Measurements from ENCODE around the gene AFAP1.

AFAP1 gene

DNA sequence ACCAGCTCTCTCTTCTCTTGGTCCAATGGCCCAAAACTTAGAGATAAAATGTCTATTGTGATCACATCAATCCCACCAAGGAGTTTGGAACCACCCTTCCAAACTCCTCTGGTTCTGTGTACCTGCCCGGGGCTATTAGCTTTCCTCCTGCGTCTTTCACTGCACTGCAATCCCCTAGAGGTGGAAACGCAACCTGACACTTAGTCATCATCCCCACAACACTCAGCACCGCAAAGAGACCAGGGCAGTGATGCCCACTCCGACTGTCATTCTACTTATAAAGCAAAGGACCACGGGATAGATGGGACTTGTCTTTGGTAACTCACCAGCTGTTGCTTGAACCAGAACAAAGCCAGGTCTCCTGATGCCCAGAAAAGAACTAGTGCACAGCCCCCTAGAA is 22.0 kb downstream of the AFAP1 start:
- DNase-seq (ENCODE audit: low read depth in 2 of 3, low spot score in 1 of 3), result no peak

DNA sequence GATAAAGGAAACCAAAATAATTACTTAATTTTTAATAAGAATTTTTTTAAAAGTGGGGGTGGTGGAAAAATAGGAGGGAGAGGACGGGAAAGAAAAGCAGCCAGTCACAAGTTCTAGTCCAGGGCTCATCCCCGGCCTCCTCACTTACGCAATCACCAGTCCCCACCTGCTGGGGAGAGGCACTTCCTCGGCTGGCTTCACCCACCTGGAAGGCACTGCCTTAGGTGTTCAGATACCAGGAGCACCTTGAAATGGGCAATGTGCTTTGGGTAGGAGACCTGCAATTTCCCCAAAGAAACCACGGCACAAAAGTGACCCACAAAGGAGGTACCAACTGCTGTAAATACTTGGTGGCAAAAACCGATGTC is 23.8 kb downstream of the AFAP1 start:
- DNase-seq (ENCODE audit: low read depth in 2 of 3, low spot score in 1 of 3), result no peak

DNA sequence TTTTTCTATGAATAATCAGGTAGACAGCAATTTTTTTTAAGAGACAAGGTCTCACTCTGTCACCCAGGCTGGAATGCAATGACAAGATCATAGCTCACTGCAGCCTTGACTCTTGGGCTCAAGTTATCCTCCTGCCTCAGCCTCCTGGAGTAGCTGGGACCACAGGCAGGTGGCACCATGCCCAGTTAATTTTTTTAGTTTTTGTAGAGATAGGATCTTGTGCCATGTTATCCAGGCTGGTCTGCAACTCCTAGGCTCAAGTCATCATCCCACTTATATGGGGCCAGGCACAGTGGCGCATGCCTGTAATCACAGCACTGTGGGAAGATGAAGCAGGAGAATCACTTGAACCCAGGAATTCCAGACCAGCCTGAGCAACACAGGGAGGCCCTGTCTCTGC is 26.8 kb downstream of the AFAP1 start:
- DNase-seq (ENCODE audit: low read depth in 2 of 3, low spot score in 1 of 3), result no peak

DNA sequence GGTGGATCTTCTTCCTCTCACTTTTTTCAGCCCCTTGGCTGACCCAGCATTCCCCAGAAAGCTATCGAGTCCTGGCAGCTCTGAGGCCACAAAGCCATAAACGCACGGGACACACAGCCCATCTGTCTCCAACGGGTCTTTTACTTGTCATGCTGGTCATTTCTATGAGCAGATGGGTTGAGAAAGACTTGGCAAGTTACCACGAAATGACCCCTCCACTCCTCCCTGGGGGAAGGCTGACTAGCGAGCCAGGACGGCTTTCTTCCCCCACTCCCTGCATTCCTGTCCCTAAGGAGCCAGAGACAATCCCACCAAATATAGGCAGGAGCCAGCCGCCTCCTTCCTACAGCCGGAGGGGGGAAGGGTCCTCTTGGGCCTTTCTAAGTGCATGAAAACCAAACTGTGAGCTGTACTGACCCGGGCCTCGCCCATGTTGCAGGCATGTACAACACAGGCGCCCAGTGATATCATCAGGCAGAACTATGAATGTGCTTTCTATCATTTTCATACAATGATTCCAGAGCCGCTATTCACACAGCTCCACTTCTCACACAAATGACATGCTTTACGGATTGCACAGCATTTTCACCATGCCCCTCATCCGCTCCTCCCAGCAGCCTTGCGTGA is 28.6 kb downstream of the AFAP1 start:
- DNase-seq (ENCODE audit: low read depth in 2 of 3, low spot score in 1 of 3), result no peak

DNA sequence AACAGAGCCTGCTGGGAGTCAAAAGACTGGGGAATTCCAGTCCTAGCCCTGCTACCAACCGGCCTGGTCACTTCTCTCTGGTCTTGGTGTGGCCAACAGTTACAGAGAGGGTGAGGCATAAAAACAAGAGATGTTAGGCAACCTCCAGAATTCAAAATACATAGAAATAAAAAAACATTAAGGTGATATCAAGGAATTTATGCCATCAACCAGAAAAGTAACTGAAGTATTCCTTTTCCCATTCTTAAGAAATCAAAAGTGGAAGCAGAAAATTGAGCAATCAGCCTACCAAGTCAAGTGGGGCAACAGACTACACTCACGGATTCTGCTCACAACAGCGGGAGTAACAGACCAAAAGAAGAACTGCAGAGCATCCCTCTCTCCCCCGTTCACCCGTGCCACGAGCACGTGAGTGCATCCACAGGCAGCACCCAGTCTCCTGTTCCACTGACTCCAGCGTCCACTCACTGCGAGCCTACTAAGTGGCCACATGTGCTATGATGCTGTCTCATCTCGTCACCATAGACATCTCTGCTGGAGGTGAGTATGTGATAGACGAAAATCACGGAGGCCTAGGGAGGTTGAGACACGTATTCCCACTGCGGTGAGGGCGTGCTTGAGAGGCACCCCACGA is 29.3 kb downstream of the AFAP1 start:
- DNase-seq (ENCODE audit: low read depth in 2 of 3, low spot score in 1 of 3), result no peak

DNA sequence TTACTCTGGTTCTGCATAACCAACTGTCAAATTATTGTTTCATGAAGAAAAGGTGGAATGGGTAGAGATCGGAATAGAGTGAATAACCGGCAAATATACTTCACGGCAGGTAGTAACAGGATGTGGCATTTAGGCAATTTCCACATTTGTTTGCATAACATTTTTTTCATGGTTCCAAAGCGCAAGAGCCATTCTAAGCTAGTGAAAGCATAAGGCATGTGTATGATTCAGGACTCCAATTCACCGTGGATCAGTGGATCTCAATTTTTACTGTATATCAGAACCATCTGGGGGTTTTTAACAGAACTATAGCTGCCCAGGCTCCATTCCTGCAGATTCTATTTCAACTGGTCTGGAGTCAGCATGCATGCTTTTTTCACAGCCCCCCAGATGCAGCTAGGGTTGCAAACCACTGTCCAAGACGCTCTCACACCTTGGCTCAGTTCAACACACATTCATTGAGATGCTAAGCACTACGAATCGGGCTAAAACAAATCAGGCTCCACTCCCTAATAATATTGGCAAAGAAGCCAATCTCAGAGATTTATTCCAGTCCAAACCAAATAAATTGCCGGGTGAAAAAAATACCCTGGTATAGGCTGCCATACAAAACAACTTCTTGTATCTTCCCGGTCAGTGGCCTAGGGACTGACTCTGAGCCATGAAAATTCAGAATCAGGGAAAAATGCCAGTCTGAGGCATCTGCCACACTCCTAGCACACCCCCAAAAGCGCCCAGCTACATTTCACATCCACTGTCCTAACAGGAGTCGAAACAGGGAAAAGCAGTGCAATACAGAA is 30.0 kb downstream of the AFAP1 start:
- no peak for DNase-seq (ENCODE audit: low read depth in 2 of 3, low spot score in 1 of 3)

DNA sequence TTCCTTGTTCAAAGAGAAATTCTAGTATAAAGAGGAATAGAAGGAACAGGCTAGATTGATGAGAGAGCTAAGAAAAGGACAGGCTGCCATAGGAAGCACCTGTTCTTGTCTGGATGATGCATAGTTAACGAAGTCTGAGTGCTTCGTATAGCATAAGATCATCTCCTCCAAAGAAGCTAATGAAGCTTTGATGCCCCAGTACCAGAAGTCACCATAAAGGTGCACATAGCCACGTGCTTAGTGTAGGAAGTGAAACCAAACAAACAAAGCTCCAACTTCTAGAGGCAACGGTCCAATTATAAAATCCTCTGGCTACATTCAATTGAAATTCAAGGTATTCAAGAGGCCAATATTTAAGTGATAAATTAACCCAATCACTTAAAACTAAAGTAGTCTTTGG is 31.0 kb downstream of the AFAP1 start:
- DNase-seq (ENCODE audit: low read depth in 2 of 3, low spot score in 1 of 3), result no peak

DNA sequence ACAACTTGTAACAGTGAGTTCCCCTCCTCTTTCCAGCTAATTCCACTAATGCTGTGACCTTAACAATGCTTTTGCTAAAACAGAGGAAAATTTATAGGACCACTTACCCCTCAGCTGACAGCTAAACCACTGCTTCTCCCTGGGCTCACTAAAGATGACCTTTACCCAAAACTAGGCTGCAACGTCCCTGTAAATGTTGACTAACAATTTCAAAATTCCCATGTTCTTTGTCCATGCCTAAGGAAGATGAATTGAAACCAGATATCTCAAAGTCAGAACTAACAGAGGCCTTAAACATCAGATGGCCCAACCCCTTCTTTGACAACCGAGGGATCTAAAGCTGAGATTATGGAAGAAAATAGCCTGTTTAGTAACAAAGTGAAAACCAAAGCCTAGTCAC is 32.5 kb downstream of the AFAP1 start:
- no peak for DNase-seq (ENCODE audit: low read depth in 2 of 3, low spot score in 1 of 3)

DNA sequence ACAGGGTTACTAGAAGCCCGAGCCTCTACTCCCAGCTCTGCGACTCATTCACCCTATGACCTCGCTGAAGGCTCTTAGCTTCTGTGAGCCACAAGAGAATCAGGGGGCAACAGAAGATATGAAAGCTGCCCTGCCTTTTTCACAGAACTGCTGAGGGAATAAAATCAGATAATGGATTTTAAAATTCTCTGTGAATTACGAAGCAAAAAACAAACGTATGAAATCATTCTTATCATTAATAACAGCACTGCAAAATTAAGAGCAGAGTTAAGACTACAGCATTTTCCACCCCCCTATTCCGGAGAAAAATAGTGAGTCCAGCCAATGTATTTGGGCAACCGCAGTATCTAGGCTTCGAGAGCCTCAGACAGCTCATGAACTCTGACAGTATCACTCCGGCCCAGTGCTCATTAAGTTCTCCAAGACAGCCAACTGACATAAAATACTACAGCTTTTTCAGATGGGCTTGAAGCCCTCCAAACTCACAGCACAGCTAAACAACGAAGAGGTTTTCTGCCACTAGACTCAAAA is 33.4 kb downstream of the AFAP1 start:
- no peak for DNase-seq (ENCODE audit: low read depth in 2 of 3, low spot score in 1 of 3)

DNA sequence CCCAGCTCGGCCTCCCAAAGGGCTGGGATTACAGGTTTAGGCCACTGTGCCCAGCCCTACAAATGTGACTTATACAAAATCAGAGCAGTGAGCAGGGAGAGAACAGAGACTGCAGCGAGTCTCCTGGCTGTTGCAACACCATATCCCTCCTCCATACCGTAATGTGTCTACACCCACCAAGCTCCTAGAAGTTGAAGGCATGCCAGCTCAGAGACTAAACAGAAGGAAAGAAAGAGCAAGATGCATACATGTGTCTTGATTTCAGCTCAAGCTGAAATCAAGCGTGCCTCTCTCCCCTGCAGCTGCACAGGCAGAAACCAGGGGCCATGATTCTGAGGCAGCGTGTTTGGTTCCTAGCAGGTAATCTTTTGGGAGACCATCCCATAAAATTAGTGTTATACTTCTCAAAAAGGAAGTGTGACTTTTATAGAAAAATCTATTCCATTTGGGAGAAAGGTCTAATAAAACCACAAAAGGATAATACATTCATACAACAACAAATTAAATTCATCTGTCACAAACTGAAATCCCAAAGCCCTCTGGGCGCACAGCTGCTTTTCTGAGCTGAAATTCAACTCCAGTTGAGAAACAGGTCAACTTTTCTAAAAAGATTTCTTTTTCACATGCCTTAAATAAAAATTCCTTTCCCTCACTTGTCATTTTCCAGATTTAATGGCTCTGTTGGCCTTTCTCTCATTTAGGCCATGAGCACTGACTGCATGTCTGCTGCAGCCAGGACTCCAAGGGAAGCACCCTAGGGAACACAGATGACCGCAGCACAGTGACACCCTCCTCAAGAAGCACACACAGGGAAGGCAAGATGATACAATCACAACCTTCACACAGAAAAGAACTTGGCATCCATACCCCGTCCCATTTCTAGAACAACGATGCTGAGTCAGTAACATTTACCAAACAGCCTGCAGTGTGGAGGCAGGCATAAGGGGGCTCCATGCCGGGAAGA is 34.4 kb downstream of the AFAP1 start:
- no peak for DNase-seq (ENCODE audit: low read depth in 2 of 3, low spot score in 1 of 3)

DNA sequence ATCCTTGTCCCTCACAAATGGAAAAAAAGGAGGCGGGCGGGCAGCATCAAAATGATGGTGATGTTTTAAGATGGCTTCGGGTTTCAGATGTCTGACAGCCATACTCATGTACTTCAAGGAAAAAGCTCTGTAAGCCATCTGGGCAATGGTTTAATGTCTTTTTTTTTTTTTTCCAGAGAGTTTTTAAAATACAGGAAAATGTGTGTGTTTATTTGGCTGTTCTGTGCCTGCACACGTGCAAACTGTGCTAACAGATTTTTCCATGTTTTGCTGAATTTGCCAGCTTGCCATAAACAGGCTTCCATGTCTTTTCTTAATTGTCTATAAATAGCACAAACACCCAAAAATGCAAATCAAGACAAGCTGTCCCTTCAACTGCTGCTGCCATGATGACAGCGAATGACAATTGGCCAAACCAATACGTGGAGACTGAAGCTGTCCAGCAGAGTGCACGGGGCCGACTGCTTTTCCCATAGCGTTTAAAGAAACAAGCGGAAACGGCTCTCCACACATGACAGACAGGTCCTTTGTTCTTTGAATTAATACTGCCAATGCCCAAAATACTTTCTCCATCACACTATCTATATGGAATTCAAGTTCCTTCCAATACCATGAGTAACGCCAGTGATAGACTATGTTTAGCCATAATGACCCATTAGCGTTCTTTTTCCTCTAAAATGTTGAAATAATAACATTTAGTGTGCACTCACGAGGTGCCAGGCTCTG is 35.7 kb downstream of the AFAP1 start:
- no peak for DNase-seq (ENCODE audit: low read depth in 2 of 3, low spot score in 1 of 3)

DNA sequence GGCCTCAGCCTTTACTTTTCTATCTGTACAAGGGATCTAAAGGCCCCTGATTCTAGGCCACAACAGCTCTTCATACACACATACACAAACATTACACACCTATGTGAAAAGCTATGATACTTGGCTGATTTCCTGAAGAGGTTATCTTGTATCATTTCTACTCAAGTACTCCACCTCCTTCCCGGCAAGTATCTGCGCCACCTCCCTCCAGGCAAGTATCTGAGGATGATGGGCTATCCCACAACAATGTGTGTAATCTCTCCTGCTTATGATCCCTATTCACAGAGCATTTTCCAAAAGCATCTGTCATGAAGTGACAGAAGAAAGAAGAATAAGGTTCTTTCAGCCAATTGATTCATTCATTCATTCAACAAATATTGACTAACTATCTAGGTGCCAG is 36.8 kb downstream of the AFAP1 start:
- DNase-seq (ENCODE audit: low read depth in 2 of 3, low spot score in 1 of 3), result no peak

DNA sequence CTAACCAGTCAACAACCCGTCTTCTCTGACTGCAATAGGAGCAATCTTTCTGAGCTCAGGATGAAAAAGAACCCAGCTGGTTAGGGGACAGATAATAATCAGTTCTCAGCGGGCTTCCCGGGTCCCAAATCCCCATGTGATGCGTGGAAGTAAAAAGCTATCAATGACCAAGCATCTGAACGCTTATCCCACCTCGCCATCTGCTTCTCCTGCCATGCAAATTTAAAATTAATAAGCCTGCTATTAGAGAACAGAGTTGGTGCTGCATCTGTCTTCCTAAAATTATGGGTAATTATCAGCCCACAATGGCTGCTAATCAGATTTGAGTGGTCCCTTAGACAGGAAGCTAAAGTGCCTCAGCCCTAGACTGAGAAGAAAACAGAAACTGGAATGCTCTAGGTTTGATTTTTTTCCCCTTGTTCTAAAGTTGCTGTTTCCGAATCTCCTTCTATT is 37.5 kb downstream of the AFAP1 start:
- no peak for DNase-seq (ENCODE audit: low read depth in 2 of 3, low spot score in 1 of 3)

DNA sequence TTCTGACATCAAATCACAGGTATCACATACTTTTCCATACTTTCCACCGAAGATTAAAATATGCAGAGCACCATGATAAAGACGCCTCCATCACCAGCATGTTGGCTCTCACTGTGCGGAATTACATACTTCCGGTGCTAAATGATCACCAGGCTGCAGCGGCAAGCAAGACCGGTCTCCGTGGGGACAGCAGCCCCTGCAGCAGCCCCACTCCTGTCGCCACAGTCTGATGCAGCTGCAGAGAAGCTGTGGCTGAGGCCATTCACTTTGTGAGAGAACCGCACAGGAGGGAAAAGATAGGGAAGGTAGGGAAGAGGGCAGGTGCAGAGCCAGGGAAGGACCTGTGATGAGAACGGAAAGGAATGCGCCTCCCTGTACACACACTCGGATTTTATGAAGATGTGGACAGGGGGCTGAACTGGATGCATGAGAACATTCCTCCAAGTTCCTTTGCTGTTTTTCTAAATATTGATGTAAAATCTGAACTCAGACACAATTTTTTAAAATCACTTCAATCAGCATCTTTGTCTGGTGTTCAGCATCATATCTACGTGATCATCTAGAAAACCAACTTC is 38.3 kb downstream of the AFAP1 start:
- no peak for DNase-seq (ENCODE audit: low read depth in 2 of 3, low spot score in 1 of 3)

DNA sequence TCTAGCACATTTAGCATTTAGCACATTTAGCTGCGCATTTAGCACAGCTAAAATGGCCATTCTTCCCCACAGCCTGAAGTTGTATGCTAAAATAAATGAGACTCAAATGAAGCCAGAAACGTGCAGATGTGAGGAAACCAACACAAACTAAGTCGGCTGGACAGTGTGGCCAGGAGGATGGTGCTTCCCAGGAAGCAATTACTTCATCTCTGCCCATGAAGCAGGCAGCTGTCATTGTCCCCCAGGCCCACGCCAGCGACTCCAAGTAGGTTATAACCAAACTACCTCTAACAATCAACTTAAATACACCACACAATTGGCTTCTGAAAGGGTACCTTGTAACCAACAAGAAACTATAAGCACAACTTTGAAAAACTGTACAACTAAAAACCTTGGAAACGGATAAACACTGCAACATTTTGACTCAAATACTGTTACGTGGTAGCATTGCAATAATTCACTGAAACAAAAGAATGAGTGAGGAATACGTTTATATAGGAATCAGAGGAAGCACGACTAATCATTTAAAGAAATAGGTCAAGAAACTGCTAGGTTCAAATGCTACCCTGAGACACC is 39.2 kb downstream of the AFAP1 start:
- DNase-seq (ENCODE audit: low read depth in 2 of 3, low spot score in 1 of 3), result no peak

DNA sequence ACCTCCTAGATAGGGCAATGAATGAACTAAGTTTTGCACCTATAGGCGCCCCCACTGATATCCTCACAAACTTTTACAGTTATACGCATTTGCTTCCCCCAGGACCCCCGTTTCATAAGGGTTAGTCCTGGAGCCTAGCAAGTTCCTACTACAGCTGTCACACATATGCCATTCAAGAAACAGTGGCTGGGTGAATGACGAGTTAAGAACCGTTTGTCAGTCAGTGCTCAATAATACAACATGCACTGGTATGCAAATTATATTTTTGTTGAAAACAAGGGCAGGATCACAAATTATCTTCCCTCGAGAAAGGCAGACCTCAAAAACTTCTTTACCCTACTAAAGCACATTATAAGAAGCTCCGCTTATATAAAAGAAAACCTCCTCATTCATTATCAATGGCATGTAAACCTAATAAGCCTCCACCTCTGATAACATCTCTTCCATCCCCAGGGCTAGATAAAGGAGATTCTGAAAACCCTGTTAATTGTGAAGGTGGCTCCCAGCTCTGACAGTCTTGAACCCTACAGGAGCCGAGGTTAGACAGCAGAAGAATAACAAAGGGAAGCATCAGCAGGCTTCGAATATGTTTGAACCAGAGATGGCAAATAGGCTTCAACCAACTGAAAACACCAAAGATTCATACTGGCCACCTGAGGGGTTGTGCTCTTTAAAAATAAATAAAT is 40.3 kb downstream of the AFAP1 start:
- DNase-seq (ENCODE audit: low read depth in 2 of 3, low spot score in 1 of 3), result no peak

DNA sequence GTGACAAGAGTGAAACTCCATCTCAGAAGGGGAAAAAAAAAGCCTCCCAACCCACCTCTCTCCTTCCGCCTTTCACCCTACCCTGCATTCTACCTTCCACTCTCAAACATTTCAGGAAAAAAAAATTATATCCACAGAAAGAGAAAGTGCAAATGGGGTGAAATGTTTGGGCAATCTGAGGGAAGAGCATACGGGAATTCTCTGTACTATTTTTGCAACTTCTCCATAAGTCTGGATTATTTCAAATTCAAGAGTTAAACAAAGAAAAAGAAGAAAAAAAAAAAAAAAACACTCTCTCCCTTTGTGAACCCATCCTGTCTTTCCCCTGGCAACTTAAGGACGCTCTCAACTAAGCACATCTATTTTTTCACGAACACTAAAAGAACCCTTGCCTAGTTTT is 41.3 kb downstream of the AFAP1 start:
- DNase-seq (ENCODE audit: low read depth in 2 of 3, low spot score in 1 of 3), result no peak

DNA sequence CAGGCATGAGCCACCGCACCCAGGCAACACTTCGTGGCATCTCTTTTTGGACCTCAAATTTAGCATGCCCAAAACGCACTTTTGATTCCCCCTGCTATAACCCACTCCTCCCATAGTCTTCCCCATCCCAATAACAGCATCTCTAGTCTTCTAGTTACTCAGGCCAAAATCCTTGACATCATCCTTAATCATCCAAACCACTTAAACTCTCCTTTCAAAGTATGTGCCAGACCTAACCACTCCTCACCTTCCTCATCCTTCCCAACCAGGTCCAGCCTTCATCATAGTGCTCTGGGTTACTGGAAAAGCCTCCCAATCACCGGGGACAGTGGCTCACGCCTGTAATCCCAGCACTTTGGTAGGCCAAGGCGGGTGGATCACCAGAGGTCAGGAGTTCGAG is 41.9 kb downstream of the AFAP1 start:
- no peak for DNase-seq (ENCODE audit: low read depth in 2 of 3, low spot score in 1 of 3)

DNA sequence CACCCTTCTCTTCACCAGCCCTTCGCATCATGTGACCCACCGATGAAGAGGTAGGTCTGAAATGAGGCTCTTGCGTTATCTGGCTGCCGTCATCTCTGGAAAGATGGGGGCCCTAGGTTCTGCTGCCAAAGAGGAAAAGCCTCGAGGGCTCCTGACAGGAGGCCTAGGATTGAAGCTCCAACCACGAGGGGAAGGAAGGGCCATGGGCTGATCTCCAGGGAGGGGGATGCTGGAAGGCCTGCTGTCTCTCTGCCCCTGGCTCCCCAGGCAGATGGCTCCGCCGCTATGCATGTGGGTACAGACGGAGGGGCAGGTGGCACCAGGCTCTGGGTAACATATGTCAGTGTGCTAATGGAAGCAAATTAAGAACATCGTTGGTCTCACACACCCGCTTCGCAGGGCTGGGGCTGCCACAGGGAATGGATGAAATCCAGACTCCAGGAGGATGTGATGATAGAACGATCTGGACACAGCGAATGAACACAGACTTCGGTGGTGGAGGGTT is 44.9 kb downstream of the AFAP1 start:
- no peak for DNase-seq (ENCODE audit: low read depth in 2 of 3, low spot score in 1 of 3)

All from stimulated activated CD4-positive, alpha-beta T cell treated with anti-CD3 and anti-CD28 coated beads, Interleukin-12 subunit alpha, Interleukin-12 subunit beta, amount 100 ng/mL, for 48 hours (primary cell).